ENCODE results near the gene TXNDC11.

DNA sequence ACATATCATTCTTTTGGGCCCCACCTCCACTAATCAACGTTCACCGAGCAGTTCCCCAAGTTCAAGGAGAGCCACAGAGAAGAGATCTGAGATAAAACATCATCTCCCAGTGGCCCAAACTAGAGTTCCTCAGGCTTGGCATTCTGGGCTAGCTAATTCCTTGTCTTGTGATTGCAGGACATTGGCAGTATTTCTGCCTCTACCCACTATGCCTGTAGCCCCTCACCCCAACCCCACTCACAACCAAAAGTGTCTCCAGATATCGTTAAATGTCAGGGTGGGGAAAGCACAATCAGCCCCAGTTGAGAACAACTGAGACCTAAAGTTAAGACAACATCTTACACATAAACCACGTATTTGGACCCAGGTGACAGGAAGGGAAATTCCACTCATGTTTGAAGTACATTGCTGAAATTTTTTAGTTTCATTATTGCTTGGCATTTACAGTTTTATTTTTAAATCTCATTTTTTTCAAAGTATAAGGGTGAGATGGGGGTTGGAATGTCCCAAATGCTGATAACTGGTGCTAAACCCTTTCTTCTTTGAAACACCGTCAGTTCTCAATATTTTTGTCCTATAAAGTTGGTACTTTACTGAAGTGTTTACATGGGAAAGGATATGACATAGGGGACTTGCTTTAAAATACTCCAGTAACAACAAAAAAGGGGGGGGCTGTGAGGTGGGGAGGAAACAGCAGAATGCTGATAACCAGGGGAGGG, 40.8 kb upstream of the TXNDC11 start:
- TF ChIP-seq, protein P1, sequence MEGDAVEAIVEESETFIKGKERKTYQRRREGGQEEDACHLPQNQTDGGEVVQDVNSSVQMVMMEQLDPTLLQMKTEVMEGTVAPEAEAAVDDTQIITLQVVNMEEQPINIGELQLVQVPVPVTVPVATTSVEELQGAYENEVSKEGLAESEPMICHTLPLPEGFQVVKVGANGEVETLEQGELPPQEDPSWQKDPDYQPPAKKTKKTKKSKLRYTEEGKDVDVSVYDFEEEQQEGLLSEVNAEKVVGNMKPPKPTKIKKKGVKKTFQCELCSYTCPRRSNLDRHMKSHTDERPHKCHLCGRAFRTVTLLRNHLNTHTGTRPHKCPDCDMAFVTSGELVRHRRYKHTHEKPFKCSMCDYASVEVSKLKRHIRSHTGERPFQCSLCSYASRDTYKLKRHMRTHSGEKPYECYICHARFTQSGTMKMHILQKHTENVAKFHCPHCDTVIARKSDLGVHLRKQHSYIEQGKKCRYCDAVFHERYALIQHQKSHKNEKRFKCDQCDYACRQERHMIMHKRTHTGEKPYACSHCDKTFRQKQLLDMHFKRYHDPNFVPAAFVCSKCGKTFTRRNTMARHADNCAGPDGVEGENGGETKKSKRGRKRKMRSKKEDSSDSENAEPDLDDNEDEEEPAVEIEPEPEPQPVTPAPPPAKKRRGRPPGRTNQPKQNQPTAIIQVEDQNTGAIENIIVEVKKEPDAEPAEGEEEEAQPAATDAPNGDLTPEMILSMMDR (IDR thresholded peaks at IDR 0.05), result no peak
- TF ChIP-seq POLR2A (IDR thresholded peaks at IDR 0.05), result no peak
